ENCODE data around the gene DPP4.
"Not testable (repeated sequence)": the region's sequence is repeated elsewhere in the genome, so short reads cannot be mapped to it uniquely, and the experiment has no call there.

The DPP4 gene

GRCh38 chr2:161983866-161984265 is 90.1 kb downstream of the DPP4 start:
- no peak for DNase-seq

GRCh38 chr2:161983331-161983651 is 90.7 kb downstream of the DPP4 start:
- DNase-seq = no peak

GRCh38 chr2:161982548-161983330 is 91.3 kb downstream of the DPP4 start:
- no peak for DNase-seq

GRCh38 chr2:161981679-161982250 is 92.2 kb downstream of the DPP4 start:
- no peak for DNase-seq

- DNase-seq = no peak
Observed at GRCh38 chr2:161980976-161981375, 93.0 kb downstream of the DPP4 start.

- no peak for DNase-seq
Observed at GRCh38 chr2:161979490-161979889, 94.5 kb downstream of the DPP4 start.

GRCh38 chr2:161977926-161978325 is 96.1 kb downstream of the DPP4 start:
- DNase-seq = not testable (repeated sequence)

- DNase-seq = no peak
Observed at GRCh38 chr2:161976917-161977316, 97.1 kb downstream of the DPP4 start.

- DNase-seq = no peak
Observed at GRCh38 chr2:161976295-161976694, 97.7 kb downstream of the DPP4 start.

GRCh38 chr2:161975813-161976160 is 98.2 kb downstream of the DPP4 start:
- DNase-seq = no peak

- DNase-seq = no peak
Observed at GRCh38 chr2:161975062-161975812, 98.8 kb downstream of the DPP4 start.

GRCh38 chr2:161974461-161974860 is 99.6 kb downstream of the DPP4 start:
- no peak for DNase-seq

GRCh38 chr2:161972866-161973265 is 101.1 kb downstream of the DPP4 start:
- DNase-seq = no peak

GRCh38 chr2:161972232-161972631 is 101.8 kb downstream of the DPP4 start:
- no peak for DNase-seq

- DNase-seq = no peak
Observed at GRCh38 chr2:161971551-161971950, 102.5 kb downstream of the DPP4 start.

GRCh38 chr2:161969159-161969558 is 104.9 kb downstream of the DPP4 start:
- no peak for DNase-seq

- no peak for DNase-seq
Observed at GRCh38 chr2:161965994-161966393, 108.0 kb downstream of the DPP4 start.

GRCh38 chr2:161964160-161964559 is 109.9 kb downstream of the DPP4 start:
- DNase-seq = no peak

- no peak for DNase-seq
Observed at GRCh38 chr2:161962160-161962559, 111.9 kb downstream of the DPP4 start.

GRCh38 chr2:161961061-161961460 is 113.0 kb downstream of the DPP4 start:
- DNase-seq = no peak

- DNase-seq = no peak
Observed at GRCh38 chr2:161956738-161957137, 117.3 kb downstream of the DPP4 start.

GRCh38 chr2:161955211-161955610 is 118.8 kb downstream of the DPP4 start:
- no peak for DNase-seq

- DNase-seq = no peak
Observed at GRCh38 chr2:161954103-161954502, 119.9 kb downstream of the DPP4 start.

GRCh38 chr2:161953367-161953766 is 120.6 kb downstream of the DPP4 start:
- not testable (repeated sequence) for DNase-seq
